Stimulated activated CD4-positive, alpha-beta T cell treated with anti-CD3 and anti-CD28 coated beads, Interleukin-15, amount 100 ng/mL, for 48 hours (primary cell): ENCODE measurements around the gene GLS.

Source experiments
- DNase-seq, 2 donors: peaks; one replicate each; pipeline ENCODE4 v3.0.0-alpha.2; 2020; ENCODE audit warnings: low read depth in 2 of 2

GLS gene

GRCh38 chr2:190887089-190887488 is 6.5 kb downstream of the GLS start:
- no peak for DNase-seq

DNA sequence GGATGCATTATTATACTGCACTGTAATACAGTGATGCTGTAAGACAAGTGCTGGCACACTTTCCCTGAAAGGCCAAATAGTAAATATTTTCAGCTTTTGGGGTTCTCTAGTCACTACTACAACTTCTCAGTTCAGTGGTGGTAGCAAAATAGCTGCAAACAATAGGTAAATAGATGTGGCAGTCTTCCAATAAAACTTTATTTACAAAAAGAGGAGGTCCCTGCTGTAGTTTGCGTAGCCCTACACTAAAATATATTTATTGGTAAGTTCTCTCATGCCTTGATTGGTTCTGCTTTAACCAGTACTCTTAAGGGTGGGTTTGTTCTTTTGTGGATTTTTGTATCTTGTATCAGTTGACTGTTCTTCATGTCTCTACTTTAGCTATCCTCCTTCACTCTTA is 7.8 kb downstream of the GLS start:
- DNase-seq = no peak

- no peak for DNase-seq
Measured at GRCh38 chr2:190889175-190889943, 8.7 kb downstream of the GLS start.

DNA sequence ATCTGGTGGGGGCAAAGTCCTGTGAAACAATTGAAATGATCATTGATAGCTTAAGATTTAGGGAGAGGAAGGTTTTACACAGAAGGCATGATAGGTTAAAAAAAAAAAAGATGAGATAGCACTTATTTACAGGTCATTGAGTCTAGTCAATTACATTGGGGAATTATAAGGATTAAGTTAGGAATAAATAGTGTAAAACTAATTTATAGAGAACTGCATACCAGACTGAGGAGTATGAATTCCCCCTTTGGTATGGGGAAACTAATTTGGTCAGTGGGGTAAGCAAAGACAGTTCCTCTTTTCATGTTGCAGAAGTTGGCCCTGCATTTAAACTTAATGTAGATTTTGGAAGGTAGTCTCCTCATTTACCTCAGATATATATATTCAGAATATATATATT is 10.8 kb downstream of the GLS start:
- no peak for DNase-seq

DNA sequence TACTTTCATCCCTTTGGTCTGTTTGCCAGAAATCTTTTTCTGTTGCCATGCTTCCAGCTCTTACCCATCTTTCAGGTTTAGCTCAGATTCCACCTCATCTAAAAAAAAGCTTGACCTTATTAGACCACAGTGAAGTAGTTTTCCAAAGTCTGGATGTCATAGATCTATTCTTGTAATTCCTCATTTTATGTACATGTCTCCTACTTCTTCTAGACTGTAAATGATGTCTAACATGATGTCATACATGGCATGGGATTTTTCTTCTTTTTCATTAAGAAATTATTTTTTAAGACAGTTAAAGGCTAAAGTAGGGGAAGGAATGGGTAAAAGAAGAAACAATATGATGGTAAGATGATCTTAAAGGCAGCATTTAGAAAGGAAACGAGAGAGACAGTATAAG is 11.3 kb downstream of the GLS start:
- DNase-seq = no peak

- no peak for DNase-seq
Measured at GRCh38 chr2:190893157-190893556, 12.5 kb downstream of the GLS start.

DNA sequence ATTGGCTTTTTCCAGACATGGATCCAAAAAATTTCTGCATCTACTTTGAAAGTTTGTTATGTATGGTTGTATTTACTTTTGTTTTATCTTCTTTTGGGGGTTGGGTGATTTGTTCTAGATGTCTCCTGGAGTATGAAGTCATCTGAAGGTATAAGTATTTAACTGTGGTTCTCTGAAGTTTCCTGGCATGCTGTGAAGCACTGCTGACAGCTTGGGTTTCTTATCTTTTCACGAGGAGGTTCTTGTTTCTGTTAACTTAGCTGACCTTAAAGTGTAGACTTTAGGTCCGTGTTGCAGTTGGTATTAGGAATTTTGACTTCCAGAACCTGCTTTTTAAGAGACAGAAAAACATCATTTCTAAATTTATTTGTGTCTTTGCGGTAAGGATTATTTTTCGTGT is 15.9 kb downstream of the GLS start:
- DNase-seq = no peak

GRCh38 chr2:190903693-190904450 is 23.3 kb downstream of the GLS start:
- DNase-seq = no peak

DNA sequence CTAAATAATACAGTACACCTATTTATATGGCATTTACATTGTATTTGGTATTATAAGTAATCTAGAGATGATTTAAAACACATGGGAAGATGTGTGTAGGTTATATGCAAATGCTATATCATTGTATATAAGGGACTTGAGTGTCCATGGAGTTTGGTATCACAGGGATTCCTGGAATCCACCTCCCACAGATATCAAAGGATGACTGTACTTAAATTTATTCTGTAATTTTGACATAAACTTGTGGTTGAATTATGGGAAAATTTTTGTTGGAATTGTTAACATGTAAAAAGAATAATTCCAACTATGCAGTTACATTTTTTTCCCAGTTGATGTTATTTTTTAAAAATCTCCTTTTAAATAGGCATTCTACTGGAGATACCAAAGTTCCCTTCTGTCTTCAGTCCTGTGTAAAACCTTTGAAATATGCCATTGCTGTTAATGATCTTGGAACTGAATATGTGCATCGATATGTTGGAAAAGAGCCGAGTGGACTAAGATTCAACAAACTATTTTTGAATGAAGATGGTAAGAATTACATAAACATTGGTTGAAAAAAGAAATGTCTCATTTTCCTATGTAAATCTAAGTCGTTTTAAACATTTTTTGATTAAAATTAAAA is 24.1 kb downstream of the GLS start:
- no peak for DNase-seq

GRCh38 chr2:190908532-190908931 is 27.9 kb downstream of the GLS start:
- no peak for DNase-seq

DNA sequence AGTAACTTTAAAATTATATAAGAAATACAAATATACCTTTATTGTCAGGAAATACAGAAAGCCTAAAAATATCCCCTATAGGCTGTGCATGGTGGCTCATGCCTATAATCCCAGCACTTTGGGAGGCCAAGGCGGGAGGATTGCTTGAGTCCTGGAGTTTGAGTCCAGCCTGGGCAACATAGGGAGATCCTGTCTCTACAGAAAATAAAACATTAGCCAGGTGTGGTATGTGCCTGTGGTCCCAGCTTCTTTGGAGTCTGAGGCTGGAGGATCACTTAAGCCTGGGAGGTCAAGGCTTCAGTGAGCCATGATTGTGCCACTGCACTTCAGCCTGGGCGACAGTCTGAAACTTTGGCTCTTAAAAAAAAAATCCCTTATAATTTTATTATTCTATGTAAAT is 29.1 kb downstream of the GLS start:
- DNase-seq = no peak

DNA sequence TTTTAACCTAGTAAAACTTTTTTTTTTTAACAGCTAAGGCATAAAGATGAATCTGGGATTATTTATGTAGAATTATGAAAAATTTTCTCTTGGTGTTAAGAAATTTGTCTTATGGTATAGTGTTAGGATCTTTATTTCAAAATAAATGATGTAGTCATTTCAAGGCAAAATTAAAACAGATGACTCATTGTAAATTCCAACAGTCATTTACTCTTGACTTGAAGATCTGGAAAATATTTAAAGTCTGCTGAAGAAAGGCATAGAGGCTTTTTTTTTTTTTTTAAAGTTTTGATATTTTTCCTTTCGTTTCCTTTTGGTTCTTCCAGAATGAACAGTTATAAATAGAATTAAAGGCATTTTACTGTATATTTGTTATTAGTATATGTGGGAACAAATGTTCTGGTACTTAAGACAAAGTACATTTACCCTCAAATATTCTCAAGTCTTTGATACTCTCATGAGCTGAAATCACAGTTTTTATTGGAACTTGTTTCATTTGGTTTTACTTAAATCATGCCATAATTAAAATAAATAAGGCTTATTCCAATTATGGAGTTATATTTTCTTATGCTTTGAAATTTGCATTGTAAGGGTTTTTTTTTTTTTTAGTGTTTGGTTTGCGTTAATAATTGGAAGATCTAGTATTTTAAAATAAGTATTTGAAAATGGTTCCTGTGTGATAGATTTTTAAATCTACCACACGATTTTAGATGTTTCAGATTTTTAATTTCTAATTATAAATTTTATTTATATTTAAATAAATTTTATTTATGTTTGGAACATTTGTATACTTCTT is 29.9 kb downstream of the GLS start:
- no peak for DNase-seq

DNA sequence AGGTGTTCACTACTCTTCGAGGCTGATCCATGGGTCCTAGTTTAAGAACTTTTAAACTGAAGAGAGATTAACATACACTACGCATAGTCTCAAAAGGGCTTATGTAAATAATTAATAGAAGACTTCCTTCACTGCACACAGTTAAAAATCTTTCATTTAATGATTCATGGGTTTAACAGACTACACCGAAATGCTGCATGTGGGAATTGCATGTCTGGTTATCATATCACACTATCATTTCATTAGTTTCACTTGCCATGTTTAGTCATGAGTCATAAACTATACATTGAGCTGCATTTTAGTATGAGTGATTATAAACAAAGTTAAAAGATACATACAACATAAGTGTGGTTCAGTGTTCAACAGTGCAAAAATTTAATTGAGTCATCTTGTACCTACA is 31.2 kb downstream of the GLS start:
- DNase-seq = no peak

- no peak for DNase-seq
Measured at GRCh38 chr2:190912726-190913125, 32.1 kb downstream of the GLS start.

GRCh38 chr2:190913725-190914124 is 33.1 kb downstream of the GLS start:
- no peak for DNase-seq

DNA sequence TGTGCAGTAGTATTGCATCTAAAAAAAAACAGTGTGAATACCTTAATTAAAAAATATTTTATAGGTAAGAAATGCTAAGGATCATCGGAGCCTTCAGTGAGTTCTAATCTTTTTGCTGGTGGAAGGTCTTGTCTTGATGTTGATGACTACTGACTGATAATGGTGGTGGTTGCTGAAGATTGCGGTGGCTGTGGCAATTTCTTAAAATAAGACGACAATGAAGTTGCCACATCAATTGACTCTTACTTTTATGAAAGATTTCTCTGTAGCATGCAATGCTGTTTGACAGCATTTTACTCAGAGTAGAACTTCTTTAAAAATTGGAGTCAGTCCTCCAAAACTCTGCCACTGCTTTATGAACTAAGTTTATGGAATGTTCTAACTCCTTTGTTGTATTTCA is 36.2 kb downstream of the GLS start:
- no peak for DNase-seq

GRCh38 chr2:190920085-190920484 is 39.5 kb downstream of the GLS start:
- DNase-seq = no peak

DNA sequence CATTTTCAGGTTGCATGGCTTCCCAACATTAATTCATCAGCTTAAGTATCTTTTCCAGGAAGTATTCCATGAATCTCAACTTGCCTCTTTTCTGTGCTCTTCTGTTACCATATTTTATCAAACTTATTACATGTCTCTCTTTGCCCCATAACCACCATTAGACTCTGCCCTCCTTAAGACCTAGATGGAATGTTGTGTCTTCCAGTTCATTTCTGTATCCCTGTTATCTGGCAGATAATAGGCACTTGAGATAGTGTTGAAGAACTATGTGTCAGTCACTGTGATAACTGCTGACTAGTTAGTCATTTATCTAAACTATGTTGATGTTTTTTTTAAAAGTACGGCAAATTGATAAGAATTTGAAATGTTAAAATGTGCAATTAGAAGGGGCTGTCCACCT is 41.8 kb downstream of the GLS start:
- no peak for DNase-seq

DNA sequence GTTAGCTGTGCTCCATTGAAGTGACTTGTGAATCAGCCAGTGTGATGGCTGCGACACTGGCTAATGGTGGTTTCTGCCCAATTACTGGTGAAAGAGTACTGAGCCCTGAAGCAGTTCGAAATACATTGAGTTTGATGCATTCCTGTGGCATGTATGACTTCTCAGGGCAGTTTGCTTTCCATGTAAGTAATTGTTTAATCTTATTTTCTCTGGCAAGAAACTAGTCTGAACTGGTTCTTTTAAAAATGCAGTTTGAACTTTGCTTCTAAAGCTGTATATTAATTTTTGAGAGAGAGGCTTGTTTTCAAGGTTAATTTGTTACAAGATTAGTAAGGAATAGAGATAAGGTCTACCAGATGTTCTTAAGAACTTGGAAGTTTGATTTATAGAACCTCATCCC is 46.7 kb downstream of the GLS start:
- DNase-seq = no peak

- DNase-seq = no peak
Measured at GRCh38 chr2:190929919-190930318, 49.3 kb downstream of the GLS start.

- no peak for DNase-seq
Measured at GRCh38 chr2:190930411-190930810, 49.8 kb downstream of the GLS start.

GRCh38 chr2:190932514-190932913 is 51.9 kb downstream of the GLS start:
- no peak for DNase-seq
